Dedifferentiated amniotic fluid mesenchymal stem cell (primary cell): Measurements from ENCODE around the gene ECHDC3.
A peak's percentile ranks its signal among the peaks of the same experiment; 100 is the strongest.

Experiments used
- DNase-seq: peaks from one replicate; pipeline ENCODE4 v3.0.0-alpha.2; 2016; ENCODE audit errors: extremely low spot score

Gene ECHDC3

DNA sequence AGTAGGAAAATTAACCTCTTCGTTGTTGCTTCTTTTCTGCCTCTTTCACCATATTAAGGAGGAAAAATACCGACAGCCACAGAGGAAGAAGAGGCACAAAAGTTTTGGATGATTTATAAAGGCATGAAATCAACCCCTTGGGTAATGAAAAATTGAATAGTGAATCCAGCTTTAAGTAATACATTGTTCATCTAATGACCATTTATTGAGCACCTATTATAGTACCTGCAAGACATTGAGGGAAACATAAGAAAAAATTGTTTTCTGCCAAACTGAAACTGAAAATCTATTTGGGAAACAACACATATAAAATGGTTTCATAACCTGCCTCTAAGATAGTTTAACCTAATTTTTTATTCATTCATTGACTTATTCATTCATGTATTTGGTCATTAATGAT, 8.2 kb downstream of the ECHDC3 start:
- no peak for DNase-seq

GRCh38 chr10:11754173-11754572, 12.0 kb downstream of the ECHDC3 start:
- no peak for DNase-seq

DNA sequence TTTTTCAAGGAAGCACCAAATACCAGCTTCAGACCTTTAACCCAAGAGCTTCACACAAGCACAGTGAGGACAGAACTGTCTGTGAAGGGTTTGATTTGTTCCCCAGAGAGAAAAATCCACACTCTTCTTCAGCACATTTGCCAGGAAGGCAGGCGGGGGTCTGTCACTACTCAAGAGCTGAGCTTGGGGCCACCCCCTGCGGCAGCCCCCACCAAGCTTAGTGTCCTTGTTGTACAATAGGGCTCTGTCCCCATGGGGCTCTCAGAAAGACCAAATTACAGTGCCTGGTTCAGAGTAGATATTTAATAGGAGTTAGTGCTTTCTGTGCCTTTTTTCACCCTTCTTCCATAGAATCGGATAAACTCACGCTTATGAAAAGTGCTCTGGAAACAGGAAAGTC, 12.4 kb downstream of the ECHDC3 start:
- DNase-seq = no peak

- no peak for DNase-seq
Observed at GRCh38 chr10:11755512-11756263, 13.5 kb downstream of the ECHDC3 start.

DNA sequence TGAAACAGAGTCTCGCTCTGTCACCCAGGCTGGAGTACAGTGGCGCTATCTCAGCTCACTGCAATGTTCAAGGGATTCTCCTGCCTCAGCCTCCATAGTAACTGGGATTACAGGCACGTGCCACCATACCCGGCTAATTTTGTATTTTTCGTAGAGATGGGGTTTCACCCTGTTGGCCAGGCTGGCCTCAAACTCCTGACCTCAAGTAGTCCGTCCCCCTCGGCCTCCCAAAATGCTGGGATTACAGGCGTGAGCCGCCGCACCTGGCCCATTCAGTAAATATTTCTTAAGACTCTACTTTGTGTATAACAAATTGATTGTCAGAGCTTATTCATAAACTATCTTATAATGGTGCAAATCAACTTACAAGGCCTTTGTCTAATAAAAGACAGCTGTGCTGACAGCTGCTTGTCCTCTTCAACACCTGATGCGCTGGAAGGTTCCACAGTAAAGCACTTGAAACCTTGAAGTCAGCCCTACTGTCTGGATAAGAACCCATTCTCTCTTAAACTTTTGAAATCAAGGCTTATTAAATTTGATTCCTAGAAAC, 14.7 kb downstream of the ECHDC3 start:
- no peak for DNase-seq

- DNase-seq = no peak
Observed at GRCh38 chr10:11757454-11757820, 15.3 kb downstream of the ECHDC3 start.

DNA sequence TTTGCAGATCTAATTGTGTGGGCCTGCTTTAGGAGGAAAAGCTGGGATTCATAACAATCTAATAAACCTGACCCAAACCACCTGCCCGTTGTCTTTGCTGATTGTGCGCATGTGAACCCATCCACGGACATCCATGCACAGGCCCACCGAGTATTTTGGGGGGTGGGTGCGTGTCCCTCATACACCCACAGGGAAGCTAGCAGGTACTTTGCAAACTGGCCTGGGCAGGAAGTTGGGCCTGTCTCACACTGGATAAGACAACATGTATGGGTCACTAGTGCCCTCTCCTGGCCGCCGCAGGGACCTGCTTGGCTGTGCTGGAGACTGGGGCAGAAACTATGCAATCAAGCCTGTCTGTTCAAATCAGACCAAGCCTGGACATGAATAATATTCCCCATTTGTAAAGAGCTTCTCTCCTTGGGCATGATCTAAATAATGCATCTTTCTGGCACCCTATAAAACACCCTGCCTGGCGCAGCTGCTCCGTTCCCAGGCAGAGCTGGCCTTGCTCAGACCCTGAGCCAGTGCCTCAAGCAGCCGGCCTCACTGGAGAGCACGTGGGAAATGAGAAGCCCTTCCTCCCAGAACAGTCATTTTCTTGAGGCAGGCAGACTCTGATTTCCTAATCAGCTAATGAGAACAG, 15.8 kb downstream of the ECHDC3 start:
- DNase-seq = peak; percentile 58

- no peak for DNase-seq
Observed at GRCh38 chr10:11758527-11759236, 16.5 kb downstream of the ECHDC3 start.

DNA sequence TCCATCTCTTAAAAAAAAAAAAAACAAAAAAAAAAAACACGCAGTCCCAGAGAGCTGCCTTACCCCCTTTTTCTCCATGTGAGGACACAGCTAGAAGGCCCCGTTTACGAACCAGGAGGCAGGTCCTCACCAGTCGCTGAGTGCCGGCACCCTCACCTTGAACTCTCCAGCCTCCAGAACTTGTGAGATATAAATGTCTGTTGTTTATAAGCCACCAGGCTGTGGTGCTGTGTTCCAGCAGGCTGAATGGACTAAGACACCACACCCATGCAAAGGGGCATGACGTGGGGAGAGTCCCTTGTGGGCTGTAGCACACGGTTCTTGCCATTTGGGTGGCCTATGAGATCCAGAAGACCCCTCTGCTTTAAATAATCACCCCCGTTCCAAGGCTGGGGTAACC, 17.2 kb downstream of the ECHDC3 start:
- no peak for DNase-seq

DNA sequence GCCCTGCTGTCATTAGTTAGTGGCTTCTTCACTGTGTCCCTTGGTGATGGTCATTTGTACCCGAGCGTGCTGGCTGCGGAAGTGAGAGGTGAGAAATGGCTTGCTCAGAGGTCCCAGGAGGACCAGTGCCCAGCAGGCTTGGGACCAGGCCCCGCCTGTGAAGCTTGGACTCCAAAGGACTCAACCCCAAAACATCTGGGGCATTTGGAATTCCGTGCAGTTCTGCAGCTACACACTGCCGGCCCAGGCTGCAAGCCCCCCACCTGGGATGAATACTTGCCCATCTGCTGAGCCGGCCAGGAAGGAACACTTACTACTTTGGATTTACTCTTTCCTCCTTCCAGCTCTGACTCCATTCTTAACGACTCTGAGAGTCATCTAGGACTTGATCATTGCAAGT, 18.0 kb downstream of the ECHDC3 start:
- DNase-seq = no peak

GRCh38 chr10:11760861-11761260, 18.7 kb downstream of the ECHDC3 start:
- DNase-seq = no peak

DNA sequence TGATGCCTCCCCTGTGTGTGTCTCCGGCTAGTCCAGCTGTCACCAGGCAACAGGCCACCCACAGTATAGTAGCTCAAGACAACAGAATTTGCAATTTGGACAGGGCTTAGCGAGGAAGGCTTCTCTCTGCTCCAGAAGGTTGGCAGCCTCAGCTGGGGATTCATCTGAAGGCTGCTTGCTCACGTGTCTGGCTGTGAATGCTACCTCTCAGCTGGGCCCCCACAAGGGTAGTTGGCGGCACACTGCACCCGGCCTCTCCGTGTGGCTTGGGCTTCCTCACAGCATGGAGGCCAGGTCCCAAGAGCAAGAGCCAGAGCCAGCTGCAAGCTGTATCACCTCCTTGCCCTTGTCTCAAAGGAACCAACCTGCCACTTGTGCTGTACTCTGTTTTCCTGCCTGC, 19.2 kb downstream of the ECHDC3 start:
- DNase-seq = no peak

DNA sequence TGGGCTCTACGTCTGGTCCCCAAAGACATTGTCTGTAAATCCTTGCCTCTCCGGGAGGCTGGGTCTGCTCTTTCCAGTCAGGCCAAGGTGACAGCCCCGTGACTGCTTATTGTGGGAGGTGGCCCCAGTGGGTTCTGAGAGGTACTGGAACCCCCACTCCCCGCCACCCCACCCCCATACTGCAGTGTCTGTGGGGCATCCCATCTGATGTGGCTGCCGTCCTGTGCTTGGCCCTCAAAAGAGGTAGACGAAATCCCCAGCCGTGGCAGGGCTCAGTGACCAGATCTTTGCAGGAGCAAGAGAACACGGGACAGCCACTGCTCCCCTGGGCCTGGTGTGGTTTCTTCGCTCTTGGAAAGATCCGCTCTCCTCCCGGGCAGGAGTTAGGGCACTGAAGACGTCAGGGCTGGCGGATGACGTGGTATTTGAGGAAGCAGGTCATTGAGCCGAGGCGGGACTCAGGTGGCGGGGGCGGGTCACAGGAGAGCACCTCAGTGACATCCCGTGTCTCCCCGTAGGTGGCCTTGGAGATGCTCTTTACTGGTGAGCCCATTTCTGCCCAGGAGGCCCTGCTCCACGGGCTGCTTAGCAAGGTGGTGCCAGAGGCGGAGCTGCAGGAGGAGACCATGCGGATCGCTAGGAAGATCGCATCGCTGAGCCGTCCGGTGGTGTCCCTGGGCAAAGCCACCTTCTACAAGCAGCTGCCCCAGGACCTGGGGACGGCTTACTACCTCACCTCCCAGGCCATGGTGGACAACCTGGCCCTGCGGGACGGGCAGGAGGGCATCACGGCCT, 20.7 kb downstream of the ECHDC3 start:
- DNase-seq = no peak

DNA sequence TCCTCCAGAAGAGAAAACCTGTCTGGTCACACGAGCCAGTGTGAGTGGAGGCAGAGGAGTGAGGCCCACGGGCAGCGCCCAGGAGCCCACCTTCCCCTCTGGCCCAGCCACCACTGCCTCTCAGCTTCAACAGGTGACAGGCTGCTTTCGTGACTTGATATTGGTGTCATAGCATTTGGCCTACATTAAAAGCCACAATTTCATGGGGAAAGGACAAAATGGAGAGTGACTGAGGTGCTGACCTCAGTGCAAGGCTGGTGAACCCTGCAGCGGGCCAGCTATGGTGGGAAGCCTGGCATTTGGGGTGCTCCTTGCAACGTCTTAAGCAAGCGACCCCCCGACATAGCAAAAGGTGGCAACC, 21.3 kb downstream of the ECHDC3 start:
- DNase-seq = no peak

DNA sequence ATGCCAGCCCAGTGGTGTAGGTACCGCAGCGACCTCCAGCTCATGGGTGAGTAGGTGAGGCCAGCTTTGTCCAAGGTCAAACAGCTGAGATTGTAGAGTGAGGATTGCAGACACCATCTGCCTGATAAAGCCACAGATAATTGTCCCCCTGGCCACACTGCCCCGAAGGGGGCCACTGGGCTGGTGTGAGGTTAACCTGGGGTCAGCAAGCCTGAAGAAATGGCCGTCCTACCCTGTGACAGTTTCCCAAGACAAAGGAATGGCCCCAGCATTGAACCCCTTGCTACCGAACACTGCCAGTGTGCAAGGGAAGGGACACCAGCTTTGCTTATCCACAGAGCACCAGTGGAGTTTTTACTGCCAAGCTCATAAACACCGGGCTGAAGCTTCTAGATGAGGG, 23.0 kb downstream of the ECHDC3 start:
- no peak for DNase-seq

DNA sequence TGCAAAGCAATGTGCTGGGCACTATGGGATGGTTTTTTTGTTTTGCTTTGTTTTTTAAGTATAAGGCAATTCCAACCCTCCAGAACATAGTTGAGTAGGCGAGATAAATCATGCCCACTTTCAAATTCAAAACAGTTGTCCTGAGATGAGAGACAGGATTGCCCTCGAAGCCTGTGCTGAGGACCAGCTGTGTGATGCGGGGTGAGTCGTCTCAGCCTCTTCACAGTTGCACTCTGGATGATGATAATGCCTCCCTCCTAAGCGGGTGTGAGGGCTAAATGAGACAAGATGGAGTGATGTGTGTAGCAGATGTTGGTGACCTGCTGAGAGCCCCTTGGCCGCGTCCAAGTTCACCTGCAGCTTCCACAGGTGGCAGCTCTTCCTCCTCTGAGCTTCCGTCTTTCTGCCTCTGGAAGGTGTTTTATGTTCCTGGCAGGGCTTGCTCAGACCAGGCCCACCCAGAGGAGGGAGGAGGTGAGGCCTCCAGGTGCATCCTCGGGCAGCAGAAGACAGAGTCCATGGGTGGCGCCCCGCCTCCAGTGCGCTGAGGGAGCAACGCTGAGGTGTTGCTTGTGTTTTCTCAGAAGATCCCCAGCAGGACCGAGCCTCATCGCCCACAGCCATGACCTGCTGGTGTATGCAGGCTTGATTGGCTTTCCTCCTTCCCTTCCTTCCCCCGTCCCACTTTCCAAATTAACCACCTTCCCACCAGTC, 30.6 kb downstream of the ECHDC3 start:
- DNase-seq = no peak

DNA sequence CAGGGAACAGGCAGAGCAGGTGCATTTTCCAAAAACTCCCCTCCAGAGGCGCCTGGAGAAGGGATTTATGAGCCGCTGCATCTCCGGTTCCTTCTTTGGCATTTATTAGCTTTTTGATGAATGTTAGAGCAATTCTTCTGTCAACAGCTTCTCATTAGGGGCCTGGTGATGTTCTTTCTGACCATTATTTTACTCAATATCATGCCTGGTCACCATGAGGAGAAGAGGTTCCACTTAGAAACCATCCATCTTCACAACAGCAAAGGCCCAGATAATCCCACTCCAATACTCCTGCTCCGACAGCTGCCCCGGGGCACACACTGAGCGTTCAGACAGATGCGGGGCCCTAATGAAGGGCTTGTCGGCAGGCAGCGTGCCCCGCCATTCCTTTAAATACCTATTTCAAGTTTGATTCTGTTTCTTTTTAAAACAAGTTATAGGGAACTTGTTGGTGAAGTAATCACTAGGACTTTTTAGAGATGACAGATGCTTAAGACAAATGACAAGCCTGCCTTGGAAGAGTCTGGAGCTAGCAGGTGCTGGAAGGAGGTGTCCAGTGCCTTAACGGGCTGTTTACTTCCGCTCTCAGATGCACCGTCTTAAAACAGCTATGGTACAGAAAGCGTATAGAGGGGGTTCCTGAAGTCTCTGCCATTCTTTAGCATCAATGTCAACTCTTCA, 31.7 kb downstream of the ECHDC3 start:
- DNase-seq = no peak

DNA sequence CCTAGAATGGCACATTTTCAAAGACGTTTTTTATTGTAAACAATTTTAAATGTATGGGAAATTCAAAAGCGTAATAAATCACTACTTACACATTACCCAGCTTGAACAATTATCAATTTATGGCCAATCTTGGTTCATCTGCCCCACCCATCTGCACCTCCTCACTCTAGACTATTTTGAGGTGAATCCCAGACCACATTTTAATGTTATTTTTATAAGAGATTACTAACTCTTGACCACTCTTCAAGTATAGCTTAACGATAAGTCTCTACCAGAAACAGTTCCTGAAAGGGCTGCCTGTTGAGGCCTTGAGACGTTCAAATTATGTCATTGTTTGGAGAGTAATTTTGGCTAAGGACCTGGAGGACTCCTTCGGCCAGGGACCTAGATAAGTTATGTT, 33.2 kb downstream of the ECHDC3 start:
- no peak for DNase-seq

DNA sequence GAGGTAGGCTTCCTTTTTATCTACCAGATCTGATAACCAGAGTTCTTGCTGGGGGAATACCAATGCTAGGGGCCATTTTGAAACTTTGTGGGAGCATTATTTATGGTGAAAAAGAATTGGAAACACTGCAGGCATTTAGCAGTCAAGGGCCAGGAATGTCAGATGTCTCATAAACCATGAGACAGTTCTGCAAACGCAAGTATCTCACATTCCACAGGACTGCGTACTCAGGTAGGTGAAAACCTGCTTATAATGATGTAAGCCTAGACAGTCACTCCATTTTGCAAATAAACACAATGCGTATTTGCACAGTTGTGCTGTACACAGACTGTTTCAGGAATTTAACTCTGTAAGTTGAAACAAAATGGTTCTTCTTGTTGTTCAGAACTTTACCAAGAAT, 33.9 kb downstream of the ECHDC3 start:
- DNase-seq = no peak

- DNase-seq = no peak
Observed at GRCh38 chr10:11781114-11781513, 38.9 kb downstream of the ECHDC3 start.
